Adrenal gland (tissue), 12 donors: ENCODE results near the gene ITGAV. TPM values are rescaled to one million over a fixed set of nuclear protein-coding genes. Genes with fewer than 3 reads are reported as not detected.

Experiments
- DNase-seq, 7 donors: peaks; one replicate each; pipeline ENCODE4 v3.0.0-alpha.2; 2019 to 2020
- H3K27ac ChIP-seq, 5 donors: fragments of 200-600 bp; sonication (generic) in 4 of 5; 1 replicate in 3 of 5; 2 replicates in 2 of 5; pipeline versions ENCODE4 v1.5.1 to v1.8.0; 2016 to 2020; ENCODE audit warnings: mild to moderate bottlenecking in 1 of 5
- H3K27me3 ChIP-seq: fragments of 200-600 bp; 2 replicates; pipeline ENCODE4 v1.8.0; 2021
- H3K36me3 ChIP-seq, 2 donors: fragments of 200-600 bp; replicated peaks in 1 of 2; 1 replicate in 1 of 2; 2 replicates in 1 of 2; pipeline versions ENCODE4 v1.5.1 to v1.8.0; 2018 to 2022
- H3K4me1 ChIP-seq, 2 donors: fragments of 200-600 bp; replicated peaks in 1 of 2; 1 replicate in 1 of 2; 2 replicates in 1 of 2; pipeline versions ENCODE4 v1.5.1 to v1.8.0; 2018 to 2021
- H3K4me3 ChIP-seq, 4 donors: fragments of 200-600 bp; sonication (generic) in 3 of 4; one replicate each; pipeline ENCODE4 v1.5.1; 2016 to 2018
- H3K9me3 ChIP-seq, 3 donors: fragments of 200-600 bp; sonication (generic) in 1 of 3; replicated peaks in 1 of 3; 1 replicate in 2 of 3; 2 replicates in 1 of 3; pipeline versions ENCODE4 v1.5.1 to v1.8.0; 2016 to 2021
- POLR2A ChIP-seq, 2 donors: fragments of 450-650 bp; IDR thresholded peaks; one replicate each; pipeline ENCODE4 v1.6.1; 2017; ENCODE audit warnings: antibody characterized with exemption in 2 of 2, mild to moderate bottlenecking in 2 of 2, moderate library complexity in 1 of 2
- WGBS, 4 donors: extraction: QIAGEN DNeasy Blood & Tissue Kit in 2 of 4; methylation state at CpG; one replicate each; pipeline versions ENCODE4 v1.1.5 to v1.1.7; 2013 to 2017; 5-methylcytosine and 5-hydroxymethylcytosine counted together
- intact Hi-C, 2 donors: fragments of 100-400 bp; cut with DNase I; formaldehyde crosslinking; loops; one replicate each; pipeline versions ENCODE4 v1.14.1 to v1.15.0; 2022 to 2023
- polyA plus RNA-seq, 3 donors: library from polyadenylated mRNA; stranded (reverse); fragments of 200-250 nt in 2 of 3; fragments of 350-450 nt in 1 of 3; fragmentation: Illumina TruSeq in 1 of 3; extraction: RNeasy Lipid Tissue Mini Kit (QIAGEN cat#74804) in 1 of 3; gene quantifications; one replicate each; pipeline ENCODE4 v1.2.3, GENCODE V29; 2013 to 2014
- total RNA-seq, 9 donors: library from RNA; depleted of rRNA in 4 of 9; stranded (reverse); fragments of >200 nt in 4 of 9; fragments of 120-200 nt in 1 of 9; fragmentation: NEBNext Ultra II Directional in 1 of 9; extraction: Animal tissue kit (Norgen Biotek cat#: 25700) in 1 of 9; gene quantifications; one replicate each; pipeline versions ENCODE4 v1.1.0 to v1.2.4, GENCODE V29; 2013 to 2023
- TF ChIP-seq, protein P1 (sequence below), 6 experiments: fragments of 450-650 bp in 4 of 6; fragments of 200-600 bp in 2 of 6; sonication (generic) in 1 of 6; IDR thresholded peaks; 1 replicate in 5 of 6; 2 replicates in 1 of 6; pipeline versions ENCODE4 v1.5.1 to v1.8.0; 2016 to 2021; ENCODE audit warnings: antibody characterized with exemption in 6 of 6, mild to moderate bottlenecking in 2 of 6, moderate library complexity in 1 of 6
- donor health status: healthy with polysubstance abuse.
- donor health status: Bipolar disorder and iron deficiency.
- donor health status: DM: yes; HTN: yes; CAD: no.
- donor health status: DM: no; HTN: no; CAD: no.
- donor health status: DM: no; HTN: no; CAD: no.
- donor health status: DM: yes; HTN: yes; CAD: no.

ITGAV gene
- total and polyA plus RNA-seq, 12 donors, result 8.9 to 214 (median 112) TPM

DNA sequence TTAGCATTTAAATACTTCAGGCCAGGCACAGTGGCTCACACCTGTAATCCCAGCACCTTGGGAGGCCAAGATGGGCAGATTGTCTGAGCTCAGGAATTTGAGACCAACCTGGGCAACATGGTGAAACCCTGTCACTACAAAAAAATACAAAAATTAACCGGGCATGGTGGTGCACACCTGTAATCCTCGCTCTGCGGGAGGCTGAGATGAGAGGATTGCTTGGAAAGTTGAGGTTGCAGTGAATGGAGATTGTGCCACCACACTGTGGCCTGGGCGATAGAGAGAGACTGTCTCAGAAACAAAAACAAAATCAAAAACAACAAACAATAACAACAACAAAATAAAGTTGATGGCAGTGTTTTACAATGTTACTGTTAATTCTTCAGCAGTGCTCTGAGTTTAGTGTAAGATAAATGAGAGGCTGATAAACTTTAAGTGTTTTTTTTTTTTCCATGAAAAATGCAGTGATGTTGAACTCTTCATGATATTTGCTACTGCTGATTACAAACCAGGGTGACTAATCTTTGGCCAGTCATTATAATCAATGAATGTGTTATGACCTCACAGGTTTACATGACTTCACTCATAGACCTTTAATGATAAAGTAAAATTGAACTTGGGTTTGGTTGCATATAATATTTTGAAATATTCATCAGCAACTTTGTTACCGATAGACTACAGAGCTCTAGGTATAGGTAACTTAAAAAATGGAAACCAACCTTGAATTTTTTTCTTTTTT is 2.5 kb downstream of the ITGAV start:
- intact Hi-C loops, result no loop called here
- Histone ChIP-seq H3K27ac (peak overlapping the region in 4 of 5 donors; percentile 15 to 96 (median 58)), H3K36me3 (no peaks in the 10 kb centered on the region), H3K27me3 (no peaks in the 10 kb centered on the region), H3K9me3 (no peaks in the 10 kb centered on the region), H3K4me3 (peak overlapping the region in 2 of 4 donors; percentile 70 to 76), H3K4me1 (peaks cover 29 to 70% of the 10 kb centered on the region in 2 donors)
- no peak for DNase-seq
- TF ChIP-seq POLR2A (IDR thresholded peaks at IDR 0.05), result no peak
- TF ChIP-seq, protein P1, sequence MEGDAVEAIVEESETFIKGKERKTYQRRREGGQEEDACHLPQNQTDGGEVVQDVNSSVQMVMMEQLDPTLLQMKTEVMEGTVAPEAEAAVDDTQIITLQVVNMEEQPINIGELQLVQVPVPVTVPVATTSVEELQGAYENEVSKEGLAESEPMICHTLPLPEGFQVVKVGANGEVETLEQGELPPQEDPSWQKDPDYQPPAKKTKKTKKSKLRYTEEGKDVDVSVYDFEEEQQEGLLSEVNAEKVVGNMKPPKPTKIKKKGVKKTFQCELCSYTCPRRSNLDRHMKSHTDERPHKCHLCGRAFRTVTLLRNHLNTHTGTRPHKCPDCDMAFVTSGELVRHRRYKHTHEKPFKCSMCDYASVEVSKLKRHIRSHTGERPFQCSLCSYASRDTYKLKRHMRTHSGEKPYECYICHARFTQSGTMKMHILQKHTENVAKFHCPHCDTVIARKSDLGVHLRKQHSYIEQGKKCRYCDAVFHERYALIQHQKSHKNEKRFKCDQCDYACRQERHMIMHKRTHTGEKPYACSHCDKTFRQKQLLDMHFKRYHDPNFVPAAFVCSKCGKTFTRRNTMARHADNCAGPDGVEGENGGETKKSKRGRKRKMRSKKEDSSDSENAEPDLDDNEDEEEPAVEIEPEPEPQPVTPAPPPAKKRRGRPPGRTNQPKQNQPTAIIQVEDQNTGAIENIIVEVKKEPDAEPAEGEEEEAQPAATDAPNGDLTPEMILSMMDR (IDR thresholded peaks at IDR 0.05), result no peak
- 87 to 89% (median 88%) methylated on average over 5 of the region's 5 CpGs for WGBS, 4 donors

DNA sequence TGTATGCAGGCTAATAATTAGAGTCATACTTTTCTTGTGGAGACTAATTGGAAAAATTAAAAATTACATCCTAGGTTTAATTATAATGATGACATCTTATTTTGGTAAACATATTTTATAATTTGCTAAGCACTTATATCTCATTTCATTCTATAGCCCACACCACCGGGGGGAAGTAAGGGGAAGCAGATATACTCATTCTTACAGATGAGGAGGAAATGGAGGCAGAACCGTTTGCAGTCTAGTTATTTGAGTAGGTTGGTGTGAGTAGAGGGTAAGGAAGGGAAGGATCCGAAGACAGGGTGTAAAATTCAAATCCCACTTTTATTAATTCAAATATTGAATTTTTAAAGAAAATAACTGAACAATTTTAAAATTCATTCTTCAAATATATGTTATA is 3.7 kb downstream of the ITGAV start:
- Histone ChIP-seq H3K4me1 (peaks cover 29 to 76% of the 10 kb centered on the region in 2 donors), H3K36me3 (no peaks in the 10 kb centered on the region), H3K27me3 (no peaks in the 10 kb centered on the region), H3K27ac (peak overlapping the region in 2 of 5 donors; percentile 51 to 61), H3K4me3 (no peak overlapping the region), H3K9me3 (no peaks in the 10 kb centered on the region)
- intact Hi-C loops, result no loop called here
- DNase-seq, result no peak
- TF ChIP-seq, protein P1 (IDR thresholded peaks at IDR 0.05), result no peak
- TF ChIP-seq POLR2A (IDR thresholded peaks at IDR 0.05), result no peak
- 70 to 78% (median 74%) methylated on average over 3 of the region's 3 CpGs for WGBS, 4 donors

DNA sequence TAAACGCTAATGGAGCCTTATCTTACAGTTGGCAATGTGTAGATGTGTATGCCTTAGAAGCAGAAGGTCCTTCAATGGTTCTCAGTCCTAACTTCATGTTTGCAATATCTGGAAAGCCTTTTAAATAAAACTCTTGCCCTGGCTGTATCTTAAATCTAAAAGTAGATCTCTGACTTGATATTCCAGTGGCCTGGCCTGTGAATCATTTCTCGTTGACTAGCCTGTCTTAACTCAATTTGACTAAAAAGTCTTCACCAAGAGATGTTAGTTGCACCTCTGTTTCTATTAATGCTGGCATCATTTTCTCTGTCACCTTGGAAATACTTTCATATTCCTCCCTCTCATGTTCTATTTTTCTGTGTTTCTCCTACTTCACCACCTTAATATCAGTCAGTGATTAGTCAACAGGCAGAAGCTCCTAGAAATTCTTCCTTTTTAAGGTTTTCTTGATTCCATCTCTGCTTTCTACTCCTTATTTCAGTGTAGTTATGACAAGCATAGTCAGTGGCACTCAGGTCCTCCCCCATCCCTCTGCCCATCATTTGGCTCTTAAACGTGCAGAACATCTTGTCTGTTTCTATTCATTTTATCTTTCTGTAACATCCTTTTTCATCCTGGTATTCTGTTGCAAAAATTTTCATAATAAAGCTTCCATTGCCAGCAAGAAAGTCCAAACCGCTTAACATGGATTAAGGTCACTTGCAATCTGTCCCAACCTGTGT is 4.3 kb downstream of the ITGAV start:
- DNase-seq, result no peak
- WGBS, 4 donors, result 33 to 41% (median 39%) methylated on average over 4 of the region's 4 CpGs
- TF ChIP-seq, protein P1 (IDR thresholded peaks at IDR 0.05), result no peak
- TF ChIP-seq POLR2A (IDR thresholded peaks at IDR 0.05), result no peak
- Histone ChIP-seq H3K9me3 (no peaks in the 10 kb centered on the region), H3K4me3 (peak overlapping the region in 1 of 4 donors; percentile 17), H3K27me3 (no peaks in the 10 kb centered on the region), H3K4me1 (peaks cover 24 to 76% of the 10 kb centered on the region in 2 donors), H3K36me3 (no peaks in the 10 kb centered on the region), H3K27ac (peak overlapping the region in 4 of 5 donors; percentile 35 to 61 (median 45))
- intact Hi-C loops, result no loop called here

DNA sequence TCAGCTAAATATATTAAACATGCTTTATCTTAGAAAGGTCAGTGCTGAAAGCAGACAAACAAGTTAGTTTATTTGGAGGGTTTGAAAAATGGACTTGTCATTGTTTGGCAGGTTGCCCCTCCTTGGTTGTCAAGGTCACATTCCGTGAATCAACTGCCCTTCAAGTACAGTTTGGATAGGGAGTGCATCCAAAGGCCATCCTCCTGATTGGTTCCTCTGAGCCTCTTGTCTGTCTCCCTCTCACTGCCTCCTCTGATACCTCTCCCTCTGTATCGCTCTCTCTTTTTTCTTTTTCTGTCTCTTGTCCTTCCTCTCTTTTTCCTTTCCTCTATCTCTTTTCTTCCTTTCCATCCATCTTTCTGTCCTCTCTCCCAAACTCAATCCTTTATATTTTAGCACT is 5.4 kb downstream of the ITGAV start:
- TF ChIP-seq POLR2A (IDR thresholded peaks at IDR 0.05), result no peak
- TF ChIP-seq, protein P1 (IDR thresholded peaks at IDR 0.05), result no peak
- peaks cover 23 to 82% of the 10 kb centered on the region in 2 donors for H3K4me1 ChIP-seq
- H3K27ac ChIP-seq, result peak overlapping the region in 2 of 5 donors; percentile 19 to 61
- H3K4me3 ChIP-seq, result no peak overlapping the region
- H3K9me3 ChIP-seq, result no peaks in the 10 kb centered on the region
- 20 to 42% (median 28%) methylated on average over 2 of the region's 2 CpGs for WGBS, 4 donors
- DNase-seq, result peak; percentile 86 to 95 (median 88)
- intact Hi-C loops, result no loop called here
- no peaks in the 10 kb centered on the region for H3K27me3 ChIP-seq
- no peaks in the 10 kb centered on the region for H3K36me3 ChIP-seq
